NB4 (cell line): ENCODE results near the gene XYLT1.

Experiments used
- CTCF ChIP-seq: IDR thresholded peaks from one replicate; pipeline ENCODE4 v1.5.1; 2012; ENCODE audit warnings: low read depth, low read length
- MAX ChIP-seq: IDR thresholded peaks from 2 replicates; pipeline ENCODE4 v1.6.1; 2011; ENCODE audit warnings: low read depth, low read length
- POLR2A ChIP-seq: IDR thresholded peaks from 2 replicates; pipeline ENCODE4 v1.6.1; 2011; ENCODE audit warnings: mild to moderate bottlenecking; ENCODE audit not compliant: insufficient read length; ENCODE audit errors: extremely low read depth

GRCh38 chr16:17303101-17303500, 167.7 kb downstream of the XYLT1 start:
- TF ChIP-seq CTCF (no peak), POLR2A (no peak), MAX (peak; percentile 77)
